GM19193 (cell line): ENCODE measurements around the gene TMEM222.

Experiments
- POLR2A ChIP-seq: IDR thresholded peaks from 4 replicates; pipeline ENCODE4 v1.6.1; 2011; ENCODE audit not compliant: insufficient read depth, insufficient read length; ENCODE audit errors: extremely low read depth

TMEM222 gene, protein sequence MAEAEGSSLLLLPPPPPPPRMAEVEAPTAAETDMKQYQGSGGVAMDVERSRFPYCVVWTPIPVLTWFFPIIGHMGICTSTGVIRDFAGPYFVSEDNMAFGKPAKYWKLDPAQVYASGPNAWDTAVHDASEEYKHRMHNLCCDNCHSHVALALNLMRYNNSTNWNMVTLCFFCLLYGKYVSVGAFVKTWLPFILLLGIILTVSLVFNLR

DNA sequence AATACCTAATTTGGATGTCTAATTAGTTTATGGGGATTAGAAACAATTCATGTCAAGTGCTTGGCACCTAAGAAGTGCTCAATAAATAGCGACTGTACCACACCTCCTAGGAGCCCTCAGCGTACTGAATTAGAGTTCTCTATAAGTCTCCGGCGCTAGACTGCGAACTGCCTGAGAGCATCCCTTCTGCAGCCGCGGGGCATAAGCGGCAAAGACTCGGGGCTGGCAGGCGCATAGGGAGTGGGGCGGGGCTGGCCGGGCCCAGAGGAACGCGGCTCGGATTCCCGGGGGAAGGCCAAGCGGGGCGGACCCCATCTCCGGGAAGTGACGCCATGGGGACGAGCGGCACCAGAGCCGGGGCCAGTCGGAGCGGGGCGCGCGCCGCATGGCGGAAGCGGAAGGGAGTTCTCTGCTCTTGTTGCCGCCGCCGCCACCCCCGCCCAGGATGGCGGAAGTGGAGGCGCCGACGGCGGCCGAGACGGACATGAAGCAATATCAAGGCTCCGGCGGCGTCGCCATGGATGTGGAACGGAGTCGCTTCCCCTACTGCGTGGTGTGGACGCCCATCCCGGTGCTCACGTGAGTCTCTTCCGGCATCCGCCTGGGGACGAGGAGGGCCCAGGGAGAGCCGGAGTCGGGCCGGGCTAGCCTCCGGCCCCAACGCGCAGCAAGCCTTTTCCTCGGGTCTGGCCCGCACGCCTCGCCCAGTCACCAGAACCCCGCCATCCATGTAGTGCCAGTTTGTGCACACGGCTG, at the start of gene TMEM222:
Gene TMEM222, plus strand, starts transcription at position 351 of the 756 bp plus-strand sequence. Its CDS starts 35 bp downstream, at position 386.
- TF ChIP-seq POLR2A = peak; percentile 85

DNA sequence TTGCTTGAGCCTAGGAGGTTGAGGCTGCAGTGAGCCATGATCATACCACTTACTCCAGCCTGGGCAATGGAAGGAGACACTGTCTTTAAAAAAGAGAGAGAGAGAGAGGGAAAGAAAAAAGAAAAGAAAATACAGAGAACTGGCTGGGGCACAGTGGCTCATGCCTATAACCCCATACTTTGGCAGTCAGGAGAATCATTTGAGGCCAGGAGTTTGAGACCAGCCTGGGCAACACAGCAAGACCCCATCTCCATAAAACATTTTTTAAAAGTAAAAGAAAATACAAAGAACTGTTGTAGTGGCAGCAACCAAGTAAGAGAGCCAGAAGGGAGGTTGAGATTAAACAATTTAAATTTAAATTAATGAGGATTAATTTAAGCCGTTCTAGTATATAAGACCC, 47.8 kb upstream of the TMEM222 start:
- no peak for TF ChIP-seq POLR2A

DNA sequence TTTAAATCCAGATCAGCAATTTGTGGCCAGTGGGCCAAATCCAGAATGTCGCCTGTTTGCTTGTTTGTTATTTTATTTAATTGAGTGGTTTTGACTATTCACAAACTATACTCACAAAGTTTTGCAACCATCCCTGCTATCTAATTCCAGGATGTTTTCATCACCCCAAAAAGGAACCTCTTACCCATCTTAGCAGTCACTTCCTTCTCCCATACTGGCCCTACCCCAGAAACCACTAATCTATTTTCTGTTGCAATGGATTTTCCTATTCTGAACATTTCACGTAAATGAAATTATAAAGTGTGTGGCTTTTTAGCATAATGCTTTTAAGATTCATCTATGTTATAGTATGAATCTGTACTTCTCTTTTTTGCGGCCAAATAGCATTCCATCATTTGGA, 46.3 kb upstream of the TMEM222 start:
- TF ChIP-seq POLR2A = no peak

DNA sequence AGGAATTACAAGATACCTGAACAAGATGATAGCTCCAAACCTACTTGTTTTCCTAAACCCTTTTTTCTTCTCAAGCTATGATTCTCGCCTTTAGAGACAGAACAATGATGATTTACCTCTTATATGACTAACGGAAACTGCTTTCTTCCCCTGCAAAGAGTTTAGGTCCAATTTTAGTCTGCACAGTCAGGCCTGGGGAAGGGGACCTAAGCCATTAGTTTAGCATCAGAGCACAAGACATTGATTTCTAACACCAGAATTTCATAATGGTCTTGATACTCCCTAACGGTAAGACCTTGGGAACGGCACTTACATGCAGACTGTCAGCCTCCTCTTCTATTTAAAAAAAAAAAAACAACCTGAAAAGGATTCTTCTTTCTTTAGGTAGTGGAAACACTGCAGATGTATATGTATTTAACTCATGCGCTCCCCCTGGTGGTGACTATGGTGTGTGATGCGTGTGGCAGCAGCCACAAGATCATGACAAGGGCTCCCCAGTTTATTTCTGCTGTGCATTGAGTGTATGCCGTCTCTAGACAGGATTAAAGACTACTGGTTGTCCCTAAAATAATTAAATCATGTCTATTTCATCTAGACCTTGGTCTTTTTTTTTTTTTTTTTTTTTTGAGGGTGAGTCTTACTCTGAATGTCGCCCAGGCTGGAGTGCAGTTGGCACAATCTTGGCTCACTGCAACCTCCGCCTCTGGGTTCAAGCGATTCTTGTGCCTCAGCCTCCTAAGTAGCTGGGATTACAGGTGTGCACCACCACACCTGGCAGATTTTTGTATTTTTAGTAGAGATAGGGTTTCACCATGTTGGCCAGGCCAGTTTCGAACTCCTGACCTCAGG, 37.3 kb upstream of the TMEM222 start:
- no peak for TF ChIP-seq POLR2A

DNA sequence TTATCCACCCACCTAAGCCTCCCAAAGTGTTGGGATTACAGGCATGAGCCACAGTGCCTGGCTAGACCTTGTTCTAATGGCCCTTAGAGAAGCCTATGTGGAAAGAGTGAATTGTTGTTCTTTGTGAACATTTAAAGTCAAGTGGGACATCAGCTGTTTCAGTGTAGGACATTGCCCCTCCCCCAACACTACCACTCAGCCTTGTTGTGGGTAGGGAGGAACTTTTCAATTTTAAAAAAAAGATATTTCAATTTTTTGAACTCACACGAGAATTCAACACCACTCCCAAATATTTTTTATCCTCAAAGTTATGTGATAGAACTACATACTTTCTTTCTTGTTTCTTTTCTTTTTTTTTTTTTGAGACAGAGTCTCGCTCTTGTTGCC, 36.7 kb upstream of the TMEM222 start:
- TF ChIP-seq POLR2A = no peak

DNA sequence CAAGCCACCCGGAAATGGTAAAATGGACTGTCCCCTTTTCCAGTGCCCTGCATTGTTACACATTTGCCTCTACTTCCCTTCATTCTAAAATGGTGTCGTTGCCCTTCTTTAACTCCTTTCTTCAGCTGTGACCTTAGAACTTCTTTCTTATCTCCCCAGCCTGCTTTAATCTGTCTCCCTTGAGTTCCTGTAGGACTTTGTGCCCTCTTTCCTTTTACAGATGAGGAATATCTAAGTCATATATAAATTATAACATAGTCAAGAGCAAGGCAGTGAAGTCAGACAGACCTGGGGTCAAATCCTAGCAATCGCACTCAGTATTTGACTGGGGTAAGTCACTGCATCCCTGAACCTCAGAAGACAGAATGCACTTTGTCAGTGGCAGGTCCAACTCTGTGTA, 31.4 kb upstream of the TMEM222 start:
- TF ChIP-seq POLR2A = no peak

DNA sequence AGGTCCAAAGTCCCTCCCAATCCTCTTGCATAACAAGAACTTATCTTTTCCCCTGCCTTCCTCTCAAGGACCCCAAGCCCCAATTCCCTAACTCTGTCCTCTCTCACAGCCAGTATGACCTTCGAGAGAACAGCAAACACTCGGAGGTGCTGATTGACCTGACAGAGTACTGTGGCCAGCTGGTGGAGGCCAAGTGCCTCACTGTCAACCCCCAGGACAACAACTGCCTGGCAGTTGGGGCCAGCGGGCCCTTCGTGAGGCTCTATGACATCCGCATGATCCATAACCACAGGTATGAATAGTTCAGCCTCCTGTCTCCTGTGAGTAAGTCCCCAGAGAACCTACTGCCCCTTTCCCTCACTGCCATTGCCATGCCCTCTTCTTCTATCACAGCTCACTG, 29.9 kb upstream of the TMEM222 start:
- no peak for TF ChIP-seq POLR2A

DNA sequence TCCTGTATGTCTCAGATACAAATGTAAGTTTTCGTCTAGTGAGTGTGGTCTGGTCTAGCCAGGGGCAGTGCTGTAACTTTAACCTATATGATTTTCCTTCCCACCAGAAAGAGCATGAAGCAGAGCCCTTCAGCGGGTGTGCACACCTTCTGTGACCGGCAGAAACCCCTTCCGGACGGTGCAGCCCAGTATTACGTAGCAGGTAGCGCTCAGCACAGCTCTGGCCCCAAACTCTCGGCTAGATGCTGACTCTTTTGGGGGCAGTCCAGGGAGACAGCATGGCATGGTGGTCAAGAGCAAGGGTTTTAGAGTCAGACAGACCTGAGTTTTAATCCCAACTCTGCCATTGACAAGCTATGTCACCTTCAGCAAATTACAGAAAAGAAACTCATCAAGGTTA, 28.0 kb upstream of the TMEM222 start:
- TF ChIP-seq POLR2A = no peak

DNA sequence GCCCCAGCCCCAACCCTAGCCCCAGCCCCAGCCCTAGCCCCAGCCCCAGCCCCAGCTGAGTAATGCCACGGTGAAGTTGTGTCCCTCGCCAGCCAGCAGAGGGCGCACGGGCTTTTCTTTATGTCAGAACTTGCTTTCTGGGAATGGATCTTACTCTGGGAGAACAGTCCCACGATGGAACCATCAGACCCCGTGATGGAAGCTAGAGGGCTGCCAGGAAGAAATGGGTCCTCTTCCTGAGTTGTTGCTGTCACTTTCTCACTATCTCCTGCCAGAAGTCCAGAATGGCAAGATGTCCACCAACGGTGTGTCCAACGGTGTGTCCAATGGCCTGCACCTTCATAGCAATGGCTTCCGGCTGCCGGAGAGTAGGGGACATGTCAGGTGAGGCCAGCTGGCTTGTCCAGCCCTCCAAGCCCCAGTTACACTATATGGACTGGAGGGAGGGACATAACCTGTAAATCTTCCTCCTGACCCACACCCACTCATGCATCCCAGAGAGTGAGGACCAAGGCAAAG, 25.1 kb upstream of the TMEM222 start:
- TF ChIP-seq POLR2A = no peak

DNA sequence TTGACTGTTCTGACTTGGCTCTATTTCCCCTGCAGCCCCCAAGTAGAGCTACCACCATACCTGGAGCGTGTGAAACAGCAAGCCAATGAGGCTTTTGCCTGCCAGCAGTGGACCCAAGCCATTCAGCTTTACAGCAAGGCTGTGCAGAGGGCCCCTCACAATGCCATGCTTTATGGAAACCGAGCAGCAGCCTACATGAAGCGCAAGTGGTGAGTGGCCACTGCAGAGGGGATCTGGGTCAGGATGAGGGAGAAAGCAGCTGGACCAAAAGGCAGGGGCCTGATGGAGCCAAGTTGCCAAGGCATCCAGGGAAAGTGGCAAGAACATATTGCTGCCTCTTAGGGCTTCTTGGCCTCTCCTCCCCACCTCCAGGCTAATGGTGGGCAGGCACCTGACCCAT, 24.1 kb upstream of the TMEM222 start:
- TF ChIP-seq POLR2A = no peak

DNA sequence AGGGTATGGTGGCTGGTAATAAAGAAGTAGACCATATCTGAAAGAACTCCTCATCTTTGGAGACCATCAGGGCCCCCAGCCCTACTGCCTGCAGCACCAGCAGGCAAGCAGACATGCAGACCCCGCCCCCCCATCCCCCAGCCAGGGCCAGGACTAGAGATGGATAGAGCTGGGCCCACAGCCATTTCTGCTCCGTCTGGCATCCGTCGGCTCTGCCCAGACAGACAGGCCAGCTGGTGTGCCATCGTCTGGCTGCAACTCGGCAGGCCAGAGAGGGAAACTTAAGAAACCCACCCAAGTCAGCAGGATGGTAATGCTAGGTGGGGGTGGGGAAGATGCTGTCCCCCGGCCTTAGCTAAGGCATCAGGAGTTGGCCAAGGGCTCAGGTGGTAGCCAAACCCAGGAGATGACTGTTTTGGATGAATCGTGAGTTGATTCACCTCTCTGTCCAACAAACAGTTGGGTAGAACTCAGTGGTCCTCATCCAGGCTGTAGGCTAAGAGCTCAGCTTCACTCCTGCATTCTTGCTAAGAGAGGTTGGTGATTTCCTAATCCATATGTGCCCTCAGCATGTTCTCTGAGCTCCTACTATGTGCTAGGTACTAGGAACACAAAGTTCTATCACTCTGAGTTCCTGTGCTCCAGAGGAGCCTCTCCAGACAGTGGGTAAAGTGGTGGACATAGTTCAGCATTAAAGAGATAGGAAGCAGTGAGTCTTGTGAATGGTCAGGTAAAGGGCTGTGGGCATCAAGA, 23.2 kb upstream of the TMEM222 start:
- TF ChIP-seq POLR2A = no peak

DNA sequence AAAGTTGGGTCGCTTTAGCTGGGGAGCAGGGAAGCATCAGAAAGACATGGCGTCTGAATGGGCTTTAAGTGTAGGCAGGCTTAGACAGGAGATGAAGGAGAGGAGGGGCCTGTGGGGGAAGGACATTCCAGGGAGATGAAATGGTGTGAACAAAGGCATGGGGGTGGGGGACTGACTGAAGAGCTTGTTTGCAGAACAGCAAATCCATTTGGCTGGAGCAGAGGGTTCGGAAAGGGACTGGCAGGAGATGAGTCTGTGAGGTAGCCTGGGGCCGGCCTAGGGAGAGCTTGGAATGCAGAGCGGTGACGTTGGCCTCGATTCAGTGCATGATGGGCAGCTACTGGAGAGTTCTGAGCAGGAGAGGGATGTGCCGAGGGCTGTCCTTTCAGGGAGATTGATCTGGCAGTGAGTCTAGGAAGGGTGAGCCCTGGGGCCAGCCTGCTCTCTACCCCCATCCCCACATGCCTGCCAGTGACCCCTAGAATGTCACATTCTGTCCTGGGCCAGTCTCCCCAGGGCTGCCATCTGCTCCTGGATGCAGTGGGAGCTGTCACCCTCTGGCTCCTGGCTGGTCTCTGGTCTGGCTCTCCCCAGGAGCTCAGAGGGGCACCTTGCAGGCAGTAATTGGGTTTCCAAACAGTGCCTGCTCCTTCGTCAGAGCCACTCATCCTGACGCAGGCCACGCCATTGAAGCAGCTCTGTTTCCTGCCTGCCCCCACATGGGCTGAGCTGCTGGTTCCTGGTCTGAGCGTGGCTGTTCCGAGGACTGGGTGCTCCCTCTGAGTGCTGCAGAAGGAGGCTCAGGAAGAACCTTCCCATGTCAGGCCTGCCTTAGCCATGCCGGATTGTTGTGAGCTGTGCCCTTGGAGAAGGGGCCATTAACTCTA, 22.3 kb upstream of the TMEM222 start:
- no peak for TF ChIP-seq POLR2A

DNA sequence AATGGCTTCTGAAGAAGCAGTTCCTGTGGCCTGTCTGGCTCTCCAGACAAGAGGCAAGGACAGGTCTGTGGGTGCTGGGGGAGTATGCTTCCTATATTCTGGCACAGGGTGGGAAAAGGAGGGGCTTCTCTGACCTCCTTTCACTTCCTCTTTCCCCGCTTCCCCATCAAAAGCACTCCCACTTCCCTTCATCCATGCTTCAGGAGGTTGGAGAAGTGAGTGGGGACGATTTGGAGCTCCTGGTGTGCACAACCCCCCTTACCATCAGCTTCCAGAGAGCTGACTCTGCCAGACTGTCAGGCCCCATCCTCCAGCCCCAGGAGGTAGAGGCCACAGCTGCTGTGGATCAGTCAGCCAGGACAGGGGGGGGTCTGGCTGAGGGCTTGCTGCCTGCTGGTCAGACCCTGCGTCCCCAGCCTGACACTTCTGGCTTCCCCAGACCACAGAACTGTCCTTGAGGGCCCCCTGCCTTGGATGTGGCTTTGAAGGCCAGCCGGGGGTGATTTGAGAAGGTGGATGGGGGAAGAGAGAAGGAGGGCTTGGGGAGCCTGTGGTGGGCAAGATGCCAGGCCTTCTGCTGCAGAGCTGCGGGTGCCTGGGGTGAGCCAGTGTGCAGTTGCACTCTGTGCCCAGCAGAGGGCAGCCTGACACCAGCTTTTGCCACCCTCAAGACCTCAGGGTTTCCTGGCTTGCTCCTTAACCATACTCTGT, 21.5 kb upstream of the TMEM222 start:
- no peak for TF ChIP-seq POLR2A
